ENCODE results near the gene PPHLN1.

The PPHLN1 gene

GRCh38 chr12:42356344-42356743 is 30.4 kb downstream of the PPHLN1 start:
- no peak overlapping the region for H3K4me3 ChIP-seq (ENCODE audit: low read depth, low read length)
- no peak for TF ChIP-seq CTCF (IDR thresholded peaks at IDR 0.05; ENCODE audit: borderline replicate concordance, insufficient read depth, low read depth, low read length)

- TF ChIP-seq CTCF (IDR thresholded peaks at IDR 0.05; ENCODE audit: borderline replicate concordance, insufficient read depth, low read depth, low read length) = no peak
- no peak overlapping the region for H3K4me3 ChIP-seq (ENCODE audit: low read depth, low read length)
Observed at GRCh38 chr12:42360747-42361403, 34.9 kb downstream of the PPHLN1 start.

GRCh38 chr12:42361909-42362646 is 36.1 kb downstream of the PPHLN1 start:
- no peak overlapping the region for H3K4me3 ChIP-seq (ENCODE audit: low read depth, low read length)
- TF ChIP-seq CTCF (IDR thresholded peaks at IDR 0.05; ENCODE audit: borderline replicate concordance, insufficient read depth, low read depth, low read length) = no peak

- no peak overlapping the region for H3K4me3 ChIP-seq (ENCODE audit: low read depth, low read length)
- TF ChIP-seq CTCF (IDR thresholded peaks at IDR 0.05; ENCODE audit: borderline replicate concordance, insufficient read depth, low read depth, low read length) = no peak
Observed at GRCh38 chr12:42362647-42363260, 36.8 kb downstream of the PPHLN1 start.

GRCh38 chr12:42364692-42365091 is 38.7 kb downstream of the PPHLN1 start:
- H3K4me3 ChIP-seq (ENCODE audit: low read depth, low read length) = no peak overlapping the region
- no peak for TF ChIP-seq CTCF (IDR thresholded peaks at IDR 0.05; ENCODE audit: borderline replicate concordance, insufficient read depth, low read depth, low read length)

GRCh38 chr12:42365486-42365885 is 39.5 kb downstream of the PPHLN1 start:
- no peak overlapping the region for H3K4me3 ChIP-seq (ENCODE audit: low read depth, low read length)
- no peak for TF ChIP-seq CTCF (IDR thresholded peaks at IDR 0.05; ENCODE audit: borderline replicate concordance, insufficient read depth, low read depth, low read length)

Data from GM12875 (cell line).